ENCODE data around the gene EID2. TPM values are rescaled to one million over a fixed set of nuclear protein-coding genes. Genes with fewer than 3 reads are reported as not detected.

The EID2 gene
- total RNA-seq, 1 experiment from 2014 or later, result 22.7 TPM

Other genes with a start within 250 kb of the EID2 start
- not detected in 2 replicates for gene IFNL1, start 243.8 kb downstream of the EID2 start, total RNA-seq (2014; rRNA removed; shearing (Covaris generic))
- not detected in 2 replicates for gene LRFN1, start 219.3 kb downstream of the EID2 start, total RNA-seq (2014; rRNA removed; shearing (Covaris generic))
- 1.4 TPM in 1 of 2 replicates, not detected in the other for gene GMFG, start 204.1 kb downstream of the EID2 start, total RNA-seq (2014; rRNA removed; shearing (Covaris generic))
- gene SAMD4B, start 197.7 kb downstream of the EID2 start, total RNA-seq (2014; rRNA removed; shearing (Covaris generic)), result 48.5 and 49.7 TPM in 2 replicates
- gene PAF1, start 149.1 kb downstream of the EID2 start, total RNA-seq (2014; rRNA removed; shearing (Covaris generic)), result 55.2 and 61.6 TPM in 2 replicates
- 24.3 and 38.9 TPM in 2 replicates for gene MED29, start 148.8 kb downstream of the EID2 start, total RNA-seq (2014; rRNA removed; shearing (Covaris generic))
- 2.0 and 4.3 TPM in 2 replicates for gene ZFP36, start 133.3 kb downstream of the EID2 start, total RNA-seq (2014; rRNA removed; shearing (Covaris generic))
- gene PLEKHG2, start 127.5 kb downstream of the EID2 start, total RNA-seq (2014; rRNA removed; shearing (Covaris generic)), result 8.6 and 17.9 TPM in 2 replicates
- 54.0 and 69.4 TPM in 2 replicates for gene RPS16, start 104.2 kb downstream of the EID2 start, total RNA-seq (2014; rRNA removed; shearing (Covaris generic))
- gene SUPT5H, start 94.6 kb downstream of the EID2 start, total RNA-seq (2014; rRNA removed; shearing (Covaris generic)), result 89.0 and 100 TPM in 2 replicates
- 79.0 and 90.0 TPM in 2 replicates for gene TIMM50, start 59.3 kb downstream of the EID2 start, total RNA-seq (2014; rRNA removed; shearing (Covaris generic))
- gene DLL3, start 41.2 kb downstream of the EID2 start, total RNA-seq (2014; rRNA removed; shearing (Covaris generic)), result 0.03 and 0.05 TPM in 2 replicates
- not detected in 2 replicates for gene SELENOV, start 25.0 kb downstream of the EID2 start, total RNA-seq (2014; rRNA removed; shearing (Covaris generic))
- 4.8 and 6.4 TPM in 2 replicates for gene EID2B, start 7.3 kb downstream of the EID2 start, total RNA-seq (2014; rRNA removed; shearing (Covaris generic))
- not detected in 2 replicates for gene LGALS13, start 62.4 kb upstream of the EID2 start, total RNA-seq (2014; rRNA removed; shearing (Covaris generic))
- not detected in 2 replicates for gene LGALS16, start 115.8 kb upstream of the EID2 start, total RNA-seq (2014; rRNA removed; shearing (Covaris generic))
- not detected in 2 replicates for gene LGALS14, start 164.3 kb upstream of the EID2 start, total RNA-seq (2014; rRNA removed; shearing (Covaris generic))
- gene CLC, start 197.9 kb upstream of the EID2 start, total RNA-seq (2014; rRNA removed; shearing (Covaris generic)), result not detected in 2 replicates
- not detected in 2 replicates for gene LEUTX, start 238.7 kb upstream of the EID2 start, total RNA-seq (2014; rRNA removed; shearing (Covaris generic))